ENCODE measurements around the gene GALNT6.

Gene GALNT6

DNA sequence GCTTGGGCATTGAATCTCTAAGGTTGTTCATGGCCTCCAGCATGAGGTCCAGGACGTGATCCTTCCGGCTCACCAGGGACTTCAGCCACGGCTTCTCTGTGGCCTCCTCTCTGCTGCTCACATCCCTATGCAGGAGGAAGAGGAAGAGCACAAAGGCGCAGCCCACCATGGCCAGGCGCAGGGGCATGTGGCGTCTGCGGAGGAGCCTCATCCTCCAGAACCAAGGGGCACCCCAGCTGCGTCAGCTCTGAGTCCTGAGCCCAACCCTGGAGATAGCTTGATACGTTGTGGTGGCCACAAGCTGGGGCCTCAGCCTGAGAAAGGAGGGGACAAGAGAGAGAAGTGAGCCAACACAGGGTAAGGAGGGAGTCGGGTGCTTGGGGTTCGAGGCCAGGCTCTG is 11.6 kb downstream of the GALNT6 start:
- no peak for DNase-seq (ENCODE audit: low read depth)

GRCh38 chr12:51378749-51379148 is 12.5 kb downstream of the GALNT6 start:
- DNase-seq (ENCODE audit: low read depth), result no peak

DNA sequence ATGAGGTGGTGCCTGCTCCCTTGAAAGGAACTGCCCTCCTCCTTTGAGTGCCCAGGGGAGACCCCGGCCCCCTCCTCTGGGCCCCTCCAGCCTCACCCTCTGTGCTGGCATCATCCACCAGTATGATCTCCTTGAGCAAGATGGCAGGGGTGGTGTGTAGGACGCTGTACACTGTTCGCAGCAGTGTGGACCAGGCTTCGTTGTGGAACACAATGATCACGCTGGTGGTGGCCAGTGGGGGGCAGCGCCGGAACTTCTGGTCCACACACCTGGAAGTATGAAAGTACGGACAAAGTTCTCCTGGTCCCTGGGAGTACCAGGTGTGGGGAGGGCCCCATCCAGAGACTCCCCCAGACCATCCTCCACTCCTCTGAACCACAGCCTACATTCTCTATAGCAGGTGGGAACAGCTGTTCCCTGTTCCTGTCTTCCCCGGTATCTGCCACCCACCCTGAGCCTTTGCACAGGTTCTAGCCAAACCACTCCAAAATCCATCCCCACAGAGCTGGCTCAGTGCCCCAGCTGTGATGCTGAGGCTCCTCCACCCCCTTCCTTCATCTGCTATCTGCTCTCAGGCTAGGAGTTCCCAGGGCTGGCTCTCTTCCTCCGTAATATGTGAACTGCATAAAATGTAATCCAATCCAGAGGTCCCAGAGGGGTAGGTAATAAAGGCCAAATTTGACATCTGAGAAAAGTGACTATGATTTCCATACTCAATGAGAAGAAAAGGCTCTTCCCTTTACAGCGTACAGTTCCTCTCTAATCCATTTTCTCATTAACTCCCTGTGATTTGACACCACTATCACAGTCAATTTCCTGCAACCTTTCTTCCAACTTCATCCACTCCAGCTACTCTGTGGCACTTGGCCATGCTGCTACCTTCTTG is 13.9 kb downstream of the GALNT6 start:
- DNase-seq (ENCODE audit: low read depth), result no peak

GRCh38 chr12:51374856-51375255 is 16.4 kb downstream of the GALNT6 start:
- DNase-seq (ENCODE audit: low read depth), result no peak

DNA sequence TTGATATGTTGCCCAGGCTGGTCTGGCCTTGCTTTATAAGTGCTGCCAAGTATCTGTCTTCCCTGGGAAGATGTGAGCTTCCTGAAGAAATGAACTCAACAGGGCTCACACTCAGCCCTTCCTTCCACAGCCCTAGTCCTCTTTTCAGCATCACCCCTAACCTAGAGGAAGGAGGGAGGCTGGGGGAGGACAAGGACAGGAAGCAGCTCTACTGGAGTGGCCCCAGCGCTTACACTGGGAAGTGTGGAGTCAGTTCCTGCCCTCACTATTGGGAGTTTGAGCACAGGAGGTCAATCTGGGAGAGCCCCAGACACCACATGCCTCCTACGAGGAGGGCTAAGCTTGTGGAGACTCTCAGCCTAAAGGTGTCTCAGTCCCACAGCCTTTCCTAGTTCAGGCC is 16.8 kb downstream of the GALNT6 start:
- no peak for DNase-seq (ENCODE audit: low read depth)

DNA sequence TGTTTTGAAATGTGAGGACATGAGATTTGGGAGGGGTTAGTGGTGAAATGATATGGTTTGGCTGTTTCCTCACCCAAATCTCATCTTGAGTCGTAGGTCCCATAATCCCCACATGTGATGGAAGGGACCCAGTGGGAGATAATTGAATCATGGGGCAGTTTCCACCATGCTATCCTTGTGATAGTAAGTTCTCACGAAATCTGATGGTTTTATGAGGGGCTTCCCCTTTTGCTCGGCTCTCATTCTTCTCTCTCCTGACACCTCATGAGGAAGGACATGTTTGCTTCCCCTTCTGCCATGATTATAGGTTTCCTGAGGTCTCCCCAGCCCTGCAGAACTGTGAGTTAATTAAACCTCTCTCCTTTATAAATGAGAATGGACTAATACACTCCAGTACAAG is 18.0 kb downstream of the GALNT6 start:
- DNase-seq (ENCODE audit: low read depth), result no peak

- no peak for DNase-seq (ENCODE audit: low read depth)
Measured at GRCh38 chr12:51372021-51372420, 19.2 kb downstream of the GALNT6 start.

GRCh38 chr12:51371295-51371953 is 19.8 kb downstream of the GALNT6 start:
- no peak for DNase-seq (ENCODE audit: low read depth)

- no peak for DNase-seq (ENCODE audit: low read depth)
Measured at GRCh38 chr12:51370667-51371066, 20.5 kb downstream of the GALNT6 start.

DNA sequence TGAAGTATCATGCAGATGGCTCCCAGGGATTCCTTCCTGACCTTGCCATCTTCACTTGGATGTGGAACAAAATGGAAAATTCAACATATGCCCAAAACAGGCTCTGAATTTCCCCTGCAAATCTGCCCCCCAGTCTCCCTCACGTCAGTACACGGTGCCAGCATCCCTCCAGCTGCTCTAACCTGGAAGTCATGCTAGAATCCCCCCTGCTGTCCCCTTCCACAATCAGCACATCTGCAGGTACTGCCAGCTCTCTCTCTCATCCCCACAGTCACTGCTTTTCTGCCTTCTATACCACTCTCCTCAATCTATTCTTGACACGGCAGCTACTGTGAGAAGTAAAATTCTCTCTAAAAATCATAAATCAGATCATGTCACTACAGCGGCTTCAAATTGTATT is 21.6 kb downstream of the GALNT6 start:
- no peak for DNase-seq (ENCODE audit: low read depth)

DNA sequence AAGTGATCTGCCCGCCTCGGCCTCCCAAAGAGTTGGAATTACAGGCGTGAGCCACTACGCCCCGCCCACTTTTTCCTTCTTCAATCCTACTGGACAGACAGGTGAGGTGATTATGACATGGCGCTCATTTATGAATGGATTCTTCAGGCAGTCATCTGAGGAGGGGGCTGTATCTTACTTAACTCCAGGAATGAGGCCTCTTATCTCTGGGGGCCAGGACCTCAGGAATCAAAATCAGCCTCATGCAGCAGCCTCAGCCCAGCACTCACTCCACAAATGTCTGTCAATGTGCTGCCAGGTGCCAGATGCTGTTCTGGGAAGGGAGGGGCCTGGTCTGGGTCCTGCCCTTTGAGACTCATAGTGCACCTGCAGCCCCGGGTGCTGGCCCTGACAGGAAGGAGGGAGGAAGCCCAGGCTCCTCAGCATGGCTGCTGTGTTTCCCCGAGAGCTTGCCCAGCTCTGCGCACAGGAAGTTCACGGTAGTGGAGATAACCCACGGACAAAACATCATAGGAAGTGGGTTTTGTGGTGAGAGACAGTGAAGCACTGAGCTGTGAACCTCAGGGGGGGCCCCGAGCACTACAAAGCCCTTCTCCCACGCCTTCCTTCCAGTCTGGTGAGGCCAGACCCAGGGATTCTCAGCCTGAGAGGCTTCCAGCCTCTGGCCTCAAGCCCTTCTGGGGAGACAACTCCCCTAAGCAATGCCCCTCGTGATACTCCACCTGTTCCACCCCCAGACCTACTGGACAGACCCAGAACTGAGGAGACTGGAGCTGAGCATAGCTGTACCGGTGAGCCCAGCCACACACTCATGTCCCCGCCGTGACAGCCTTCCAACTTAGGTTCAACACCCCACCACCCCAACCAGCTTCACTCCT is 22.3 kb downstream of the GALNT6 start:
- DNase-seq (ENCODE audit: low read depth), result peak; percentile 80

- no peak for DNase-seq (ENCODE audit: low read depth)
Measured at GRCh38 chr12:51365276-51365675, 25.9 kb downstream of the GALNT6 start.

GRCh38 chr12:51364001-51364400 is 27.2 kb downstream of the GALNT6 start:
- DNase-seq (ENCODE audit: low read depth), result no peak

- DNase-seq (ENCODE audit: low read depth), result no peak
Measured at GRCh38 chr12:51362747-51363342, 28.4 kb downstream of the GALNT6 start.

GRCh38 chr12:51362307-51362706 is 28.9 kb downstream of the GALNT6 start:
- no peak for DNase-seq (ENCODE audit: low read depth)

DNA sequence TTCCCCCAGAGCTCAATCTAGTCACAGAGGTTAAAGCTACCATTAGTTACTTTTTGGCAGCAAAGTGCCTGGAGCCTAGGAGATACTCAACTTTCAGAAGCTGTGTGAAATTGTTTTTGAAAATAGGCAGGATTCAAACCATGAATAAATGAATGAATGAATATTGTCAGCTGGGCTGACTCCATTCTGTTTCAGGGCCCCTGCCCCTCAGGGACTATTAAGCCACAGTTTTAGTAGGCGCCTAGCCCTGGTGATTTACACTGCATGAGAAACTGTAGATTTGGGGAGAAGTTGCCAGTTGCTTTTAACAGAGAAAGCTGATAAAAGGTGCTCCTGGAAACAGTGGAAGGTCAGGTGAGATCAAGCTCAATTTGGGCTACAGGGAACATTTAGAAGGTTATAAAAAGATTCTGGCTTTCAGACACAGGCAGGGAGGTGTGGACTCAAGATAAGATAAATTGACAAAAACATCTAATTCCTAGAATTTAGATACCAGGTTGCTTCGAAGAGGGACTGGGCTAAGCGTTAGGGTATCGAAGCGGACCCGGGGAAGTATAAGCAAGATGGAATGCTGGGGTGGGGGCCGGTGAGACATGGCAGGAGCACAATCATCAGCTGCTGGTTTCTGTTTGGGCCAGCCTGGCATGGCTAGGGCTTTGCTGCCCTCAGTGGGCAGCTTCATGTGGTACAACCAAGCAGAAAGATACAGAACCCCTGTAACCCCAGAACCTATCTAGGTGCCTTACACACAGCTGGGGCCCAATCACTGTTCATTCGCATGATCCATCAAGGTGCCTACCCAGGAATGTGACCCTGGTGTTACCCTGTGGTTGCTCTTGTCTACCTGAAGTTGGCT is 29.8 kb downstream of the GALNT6 start:
- no peak for DNase-seq (ENCODE audit: low read depth)

GRCh38 chr12:51360315-51360714 is 30.9 kb downstream of the GALNT6 start:
- no peak for DNase-seq (ENCODE audit: low read depth)

DNA sequence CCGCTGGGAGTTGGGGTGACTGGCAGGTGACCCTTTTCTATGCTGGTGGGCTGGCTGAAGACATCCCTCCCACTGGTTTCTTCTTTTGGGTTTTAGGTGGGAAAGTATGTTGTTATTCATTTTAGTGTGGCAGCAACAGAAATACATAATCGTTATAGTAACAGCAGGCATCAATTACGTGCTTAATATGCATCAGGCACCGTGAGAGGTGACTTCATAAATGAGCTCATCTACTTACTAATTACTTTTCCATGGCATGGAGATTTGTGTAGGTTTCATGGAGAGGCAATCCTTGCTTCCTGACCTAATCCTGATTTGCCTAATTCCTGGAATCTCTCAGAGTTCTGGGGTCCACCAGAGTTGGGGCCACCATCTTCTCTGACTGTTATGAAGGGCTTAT is 31.4 kb downstream of the GALNT6 start:
- no peak for DNase-seq (ENCODE audit: low read depth)

DNA sequence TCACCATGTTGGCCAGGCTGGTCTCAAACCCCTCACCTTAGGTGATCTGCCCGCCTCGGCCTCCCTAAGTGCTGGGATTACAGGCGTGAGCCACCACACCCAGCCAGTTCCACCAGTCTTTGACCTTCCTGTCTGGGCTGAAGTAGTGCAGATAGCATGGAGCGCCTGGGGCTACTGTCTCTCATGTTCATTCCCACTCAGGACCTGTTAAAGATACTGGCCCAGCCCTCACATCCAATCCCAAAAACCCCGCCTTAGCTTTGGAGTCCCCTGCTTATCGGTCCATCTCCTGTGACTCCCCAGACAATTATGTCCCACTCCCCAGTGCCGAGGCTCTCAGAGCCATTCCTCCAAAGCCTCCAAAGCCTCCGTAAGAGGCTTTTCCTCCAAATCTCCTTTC is 32.7 kb downstream of the GALNT6 start:
- DNase-seq (ENCODE audit: low read depth), result no peak

GRCh38 chr12:51357374-51358047 is 33.7 kb downstream of the GALNT6 start:
- no peak for DNase-seq (ENCODE audit: low read depth)
